ENCODE data around the gene FXYD5.

DNA sequence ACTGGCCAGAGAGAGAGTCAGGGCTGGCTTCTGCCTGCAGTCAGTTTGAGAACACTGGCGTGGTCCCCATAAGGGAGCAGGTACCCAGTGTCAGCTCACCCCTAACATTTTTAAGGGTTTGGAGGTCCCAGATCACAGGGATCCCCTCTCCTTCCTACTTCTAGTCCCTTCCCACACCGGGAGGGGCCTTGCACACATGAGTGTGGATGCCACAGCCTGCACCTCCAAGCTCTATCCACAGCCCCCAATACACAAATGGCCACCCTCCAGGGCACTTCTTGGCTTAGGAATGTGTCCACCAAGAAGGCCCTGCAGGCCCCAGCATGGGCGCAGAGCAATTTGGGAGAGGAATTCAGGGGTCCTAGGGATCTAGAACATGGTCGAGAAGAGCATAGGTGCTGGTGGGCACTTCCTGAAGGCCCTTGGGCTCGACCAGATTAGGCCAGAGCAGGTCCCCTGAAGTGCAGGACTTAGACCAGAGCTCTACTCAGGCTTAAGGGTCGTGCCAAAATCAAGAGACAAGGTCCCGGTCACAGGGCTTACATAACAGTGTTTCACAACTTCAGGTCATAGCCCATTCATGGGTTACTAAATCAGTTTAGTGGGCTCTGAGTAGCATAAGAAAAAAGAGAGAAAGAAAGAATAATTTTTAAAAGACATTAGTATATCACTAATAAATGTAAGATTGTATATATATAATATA is 16.0 kb downstream of the FXYD5 start:
- TF ChIP-seq CTCF (IDR thresholded peaks at IDR 0.05 in 2 of 3, conservative IDR thresholded peaks at IDR 0.05 in 1 of 3; ENCODE audit: control insufficient read depth in 2 of 3, extremely low read depth in 1 of 3, insufficient read depth in 1 of 3, low read depth in 3 of 3, low read length in 3 of 3) (no peak), JUND (IDR thresholded peaks at IDR 0.05; ENCODE audit: low read depth, low read length) (no peak), BHLHE40 (IDR thresholded peaks at IDR 0.05; ENCODE audit: borderline replicate concordance in 1 of 2, low read depth in 2 of 2, low read length in 1 of 2) (no peak)
- TF ChIP-seq, protein P1, sequence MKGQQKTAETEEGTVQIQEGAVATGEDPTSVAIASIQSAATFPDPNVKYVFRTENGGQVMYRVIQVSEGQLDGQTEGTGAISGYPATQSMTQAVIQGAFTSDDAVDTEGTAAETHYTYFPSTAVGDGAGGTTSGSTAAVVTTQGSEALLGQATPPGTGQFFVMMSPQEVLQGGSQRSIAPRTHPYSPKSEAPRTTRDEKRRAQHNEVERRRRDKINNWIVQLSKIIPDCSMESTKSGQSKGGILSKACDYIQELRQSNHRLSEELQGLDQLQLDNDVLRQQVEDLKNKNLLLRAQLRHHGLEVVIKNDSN (IDR thresholded peaks at IDR 0.05; ENCODE audit: borderline replicate concordance, extremely low read length, insufficient read depth, low read depth, low read length): no peak
- TF ChIP-seq, protein P2, sequence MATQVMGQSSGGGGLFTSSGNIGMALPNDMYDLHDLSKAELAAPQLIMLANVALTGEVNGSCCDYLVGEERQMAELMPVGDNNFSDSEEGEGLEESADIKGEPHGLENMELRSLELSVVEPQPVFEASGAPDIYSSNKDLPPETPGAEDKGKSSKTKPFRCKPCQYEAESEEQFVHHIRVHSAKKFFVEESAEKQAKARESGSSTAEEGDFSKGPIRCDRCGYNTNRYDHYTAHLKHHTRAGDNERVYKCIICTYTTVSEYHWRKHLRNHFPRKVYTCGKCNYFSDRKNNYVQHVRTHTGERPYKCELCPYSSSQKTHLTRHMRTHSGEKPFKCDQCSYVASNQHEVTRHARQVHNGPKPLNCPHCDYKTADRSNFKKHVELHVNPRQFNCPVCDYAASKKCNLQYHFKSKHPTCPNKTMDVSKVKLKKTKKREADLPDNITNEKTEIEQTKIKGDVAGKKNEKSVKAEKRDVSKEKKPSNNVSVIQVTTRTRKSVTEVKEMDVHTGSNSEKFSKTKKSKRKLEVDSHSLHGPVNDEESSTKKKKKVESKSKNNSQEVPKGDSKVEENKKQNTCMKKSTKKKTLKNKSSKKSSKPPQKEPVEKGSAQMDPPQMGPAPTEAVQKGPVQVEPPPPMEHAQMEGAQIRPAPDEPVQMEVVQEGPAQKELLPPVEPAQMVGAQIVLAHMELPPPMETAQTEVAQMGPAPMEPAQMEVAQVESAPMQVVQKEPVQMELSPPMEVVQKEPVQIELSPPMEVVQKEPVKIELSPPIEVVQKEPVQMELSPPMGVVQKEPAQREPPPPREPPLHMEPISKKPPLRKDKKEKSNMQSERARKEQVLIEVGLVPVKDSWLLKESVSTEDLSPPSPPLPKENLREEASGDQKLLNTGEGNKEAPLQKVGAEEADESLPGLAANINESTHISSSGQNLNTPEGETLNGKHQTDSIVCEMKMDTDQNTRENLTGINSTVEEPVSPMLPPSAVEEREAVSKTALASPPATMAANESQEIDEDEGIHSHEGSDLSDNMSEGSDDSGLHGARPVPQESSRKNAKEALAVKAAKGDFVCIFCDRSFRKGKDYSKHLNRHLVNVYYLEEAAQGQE (IDR thresholded peaks at IDR 0.05; ENCODE audit: low read depth, low read length): no peak

Data from GM12878 (cell line).